Kasumi-1 (cell line): ENCODE results near the gene LSM14A.
A peak's percentile ranks its signal among the peaks of the same experiment; 100 is the strongest.
"Not testable (repeated sequence)": the region's sequence is repeated elsewhere in the genome, so short reads cannot be mapped to it uniquely, and the experiment has no call there.

Source experiments
- DNase-seq, 2 experiments: peaks; one replicate each; lab custom pipeline; 2025; lab: John Stamatoyannopoulos, UW

The LSM14A gene

GRCh38 chr19:34189917-34190425, 17.7 kb downstream of the LSM14A start:
- no peak for DNase-seq

GRCh38 chr19:34191355-34191962, 19.2 kb downstream of the LSM14A start:
- no peak for DNase-seq

GRCh38 chr19:34193439-34193838, 21.1 kb downstream of the LSM14A start:
- no peak for DNase-seq

- no peak for DNase-seq
These were observed 21.6 kb downstream of the LSM14A start for GRCh38 chr19:34193876-34194275.

DNA sequence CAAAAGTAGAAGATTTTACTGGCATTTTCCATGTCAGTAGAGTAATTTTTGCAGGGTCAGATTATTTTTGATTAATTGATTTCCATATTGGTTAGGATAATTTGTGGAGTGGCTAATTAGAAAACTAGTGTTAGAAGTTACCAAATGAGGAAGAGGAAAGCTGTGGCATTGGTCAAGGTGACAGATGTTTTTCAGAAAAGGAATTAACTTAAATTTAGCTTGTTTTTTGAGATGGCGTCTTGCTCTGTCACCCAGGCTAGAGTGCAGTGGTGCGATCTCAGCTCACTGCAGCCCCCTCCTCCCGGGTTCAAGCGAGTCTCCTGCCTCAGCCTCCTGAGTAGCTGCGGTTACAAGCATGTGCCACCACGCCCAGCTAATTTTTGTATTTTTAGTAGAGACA, 28.8 kb downstream of the LSM14A start:
- DNase-seq, result no peak

DNA sequence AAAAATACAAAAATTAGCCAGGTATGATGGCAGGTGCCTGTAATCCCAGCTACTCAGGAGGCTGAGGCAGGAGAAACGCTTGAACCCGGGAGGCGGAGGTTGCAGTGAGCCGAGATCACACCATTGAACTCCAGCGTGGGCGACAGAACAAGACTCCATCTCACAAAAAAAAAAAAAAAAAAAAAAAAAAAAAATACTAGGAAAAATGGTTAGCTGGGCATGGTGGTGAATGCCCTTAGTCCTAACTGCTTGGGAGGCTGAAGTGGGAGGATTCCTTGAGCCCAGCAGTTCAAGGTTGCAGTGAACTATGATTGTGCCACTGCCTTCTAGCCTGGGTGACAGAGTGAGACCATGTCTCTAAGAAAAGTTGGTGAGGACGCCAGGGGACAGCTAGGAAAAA, 33.0 kb downstream of the LSM14A start:
- DNase-seq, result not testable (repeated sequence)

DNA sequence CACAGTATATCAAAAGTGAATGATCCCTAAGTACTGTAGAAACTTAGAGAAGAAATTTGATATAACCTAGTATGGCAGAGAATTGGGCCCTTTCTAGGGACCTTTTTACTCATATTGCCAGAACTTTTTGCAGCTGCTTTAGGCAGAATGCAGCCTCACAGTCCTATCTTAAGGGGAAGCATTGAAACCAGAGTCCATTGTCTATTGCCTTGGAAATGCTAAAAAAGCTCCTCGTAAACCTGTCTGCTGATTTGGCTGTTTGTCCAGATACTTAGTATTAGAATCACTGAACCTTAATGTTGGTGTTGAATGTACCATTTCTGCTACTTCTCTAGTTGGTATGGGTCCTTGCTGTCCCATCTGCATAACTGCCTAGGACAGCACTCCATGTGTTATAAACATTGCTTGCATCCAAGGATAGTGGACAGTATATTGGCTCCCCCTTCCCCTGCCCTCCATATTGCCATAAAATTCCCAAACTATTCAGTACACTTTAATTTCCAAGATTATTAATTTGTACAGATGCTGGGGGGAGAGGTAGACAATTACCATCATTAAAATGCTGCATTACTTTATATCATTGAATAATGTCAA, 36.1 kb downstream of the LSM14A start:
- DNase-seq, result no peak

DNA sequence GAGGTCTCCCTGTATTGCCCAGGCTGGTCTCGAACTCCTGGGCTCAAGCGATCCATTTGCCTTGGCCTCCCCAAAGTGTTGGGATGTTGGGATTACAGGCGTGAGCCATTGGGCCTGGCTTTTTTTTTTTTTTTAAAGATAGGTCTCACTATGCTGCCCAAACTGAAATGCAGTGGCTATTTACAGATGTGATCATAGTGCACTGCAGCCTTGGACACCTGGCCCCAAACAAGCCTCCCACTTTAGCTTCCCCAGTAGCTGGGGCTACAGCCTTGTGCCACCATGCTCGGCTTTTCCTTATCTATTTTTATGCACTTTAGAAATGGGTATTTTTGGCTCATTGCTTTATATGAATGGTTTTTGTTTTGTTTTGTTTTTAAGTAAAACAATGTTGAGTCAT, 37.4 kb downstream of the LSM14A start:
- no peak for DNase-seq

DNA sequence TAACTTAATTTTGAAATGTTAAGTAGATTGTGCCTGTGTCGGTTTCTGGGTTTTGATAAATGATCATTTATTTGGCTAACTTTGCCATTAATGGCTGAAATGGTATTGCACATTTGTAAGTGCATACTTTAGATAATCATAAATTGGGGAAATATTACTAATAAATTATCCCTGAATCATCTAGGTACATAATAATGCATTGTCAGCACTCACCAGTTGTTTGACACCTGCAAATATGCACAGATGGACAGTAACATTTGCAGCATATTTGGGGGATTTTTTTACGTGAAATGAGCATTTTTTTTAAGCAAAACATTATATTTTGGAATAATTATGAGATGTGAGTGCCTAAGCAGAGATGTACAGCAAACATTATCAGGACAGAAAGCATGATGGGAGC, 41.0 kb downstream of the LSM14A start:
- DNase-seq, result no peak

GRCh38 chr19:34214040-34214439, 41.7 kb downstream of the LSM14A start:
- DNase-seq, result no peak

DNA sequence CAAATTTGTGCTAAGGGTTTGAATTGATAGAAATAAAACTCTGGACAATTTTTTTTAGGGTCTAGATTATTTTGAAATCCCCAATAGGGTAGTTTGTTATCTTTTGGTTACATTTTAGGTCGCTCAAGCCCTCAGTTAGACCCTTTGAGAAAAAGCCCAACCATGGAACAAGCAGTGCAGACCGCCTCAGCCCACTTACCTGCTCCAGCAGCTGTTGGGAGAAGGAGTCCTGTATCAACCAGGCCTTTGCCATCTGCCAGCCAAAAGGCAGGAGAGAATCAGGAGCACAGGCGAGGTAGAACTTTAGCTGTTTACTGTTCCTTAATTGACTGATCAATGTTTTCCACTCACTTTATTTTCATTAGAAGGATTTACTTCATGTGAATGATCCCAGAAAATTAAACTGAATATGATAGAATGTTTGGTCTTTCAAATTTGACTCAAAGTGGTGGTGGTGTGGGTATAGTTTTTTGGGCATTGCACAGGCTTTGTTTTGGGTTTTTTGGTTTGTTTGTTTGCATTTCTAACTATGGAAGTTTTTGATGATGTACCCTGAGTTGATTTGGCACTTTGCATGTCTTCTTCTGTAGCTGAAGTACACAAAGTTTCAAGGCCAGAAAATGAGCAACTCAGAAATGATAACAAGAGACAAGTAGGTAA, 42.8 kb downstream of the LSM14A start:
- no peak for DNase-seq

DNA sequence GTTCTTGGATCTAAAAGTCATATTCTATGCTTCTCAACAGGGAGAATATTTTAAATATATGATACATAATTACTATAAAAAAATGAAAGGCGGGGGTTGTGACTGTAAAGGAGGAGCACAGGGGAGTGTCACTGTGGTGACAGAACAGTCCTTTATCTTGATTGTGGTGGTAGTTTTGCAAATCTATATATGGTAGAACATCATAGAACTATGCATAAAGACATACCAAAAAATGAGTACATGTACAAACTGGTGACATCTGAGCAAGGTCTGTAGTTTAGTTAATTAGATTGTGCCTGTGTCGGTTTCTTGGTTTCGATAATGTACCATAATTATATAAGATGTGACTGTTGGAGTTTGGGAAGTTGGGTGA, 43.3 kb downstream of the LSM14A start:
- DNase-seq, result no peak

- not testable (repeated sequence) for DNase-seq
These were observed 44.5 kb downstream of the LSM14A start for GRCh38 chr19:34216745-34217219.

- no peak for DNase-seq
These were observed 45.9 kb downstream of the LSM14A start for GRCh38 chr19:34217952-34218817.

GRCh38 chr19:34218818-34219164, 46.5 kb downstream of the LSM14A start:
- no peak for DNase-seq

GRCh38 chr19:34220472-34221063, 48.3 kb downstream of the LSM14A start:
- DNase-seq, result peak; percentile 53 to 68

DNA sequence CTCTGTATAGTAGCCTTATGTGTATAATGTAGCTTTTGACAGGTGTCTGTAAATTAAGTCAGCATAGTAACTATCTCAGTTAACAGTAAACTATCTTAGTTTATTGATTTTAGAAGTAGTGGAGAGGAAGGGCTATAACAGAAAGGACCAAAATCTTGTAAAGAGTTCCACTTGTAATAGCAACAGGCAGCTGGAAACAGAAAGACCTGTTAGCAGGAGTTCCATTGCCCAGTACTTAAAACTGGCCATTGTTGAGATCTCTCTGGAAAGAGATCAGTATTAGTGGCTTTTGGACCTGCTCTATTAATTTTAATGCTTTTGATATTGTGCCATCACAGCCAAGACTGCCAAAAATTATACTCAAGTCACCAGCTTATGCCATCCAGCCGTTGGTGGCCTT, 50.1 kb downstream of the LSM14A start:
- DNase-seq, result no peak

DNA sequence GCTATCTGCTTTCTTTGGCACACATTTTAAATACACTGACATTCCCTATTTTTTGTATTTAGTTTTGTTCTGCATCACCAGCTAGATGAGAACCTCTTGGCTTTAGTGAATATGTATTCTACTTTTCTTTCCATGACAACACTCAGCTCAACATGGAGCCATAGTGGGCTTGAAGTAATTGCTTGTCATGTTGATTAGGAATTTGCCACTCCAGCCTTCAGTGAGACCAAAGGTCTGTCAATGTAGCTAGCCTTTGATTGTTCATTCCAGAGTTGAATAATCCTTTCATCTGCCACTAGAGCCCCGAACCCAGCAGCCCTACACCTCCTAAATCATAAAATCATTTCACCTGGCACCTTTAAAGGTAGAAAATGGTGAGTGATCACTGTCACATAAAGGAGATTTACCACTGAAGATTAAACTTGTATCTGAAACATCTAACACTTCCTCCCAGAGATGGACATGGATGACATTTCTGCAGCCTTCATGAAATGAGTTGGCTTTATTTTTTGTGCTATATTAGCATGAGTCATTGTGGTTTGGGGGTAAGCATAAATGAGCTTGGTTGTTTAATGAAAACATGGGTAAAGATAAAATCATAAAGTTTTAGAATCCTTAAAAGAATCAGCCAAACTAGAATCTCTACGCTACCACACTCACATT, 52.8 kb downstream of the LSM14A start:
- DNase-seq, result no peak

DNA sequence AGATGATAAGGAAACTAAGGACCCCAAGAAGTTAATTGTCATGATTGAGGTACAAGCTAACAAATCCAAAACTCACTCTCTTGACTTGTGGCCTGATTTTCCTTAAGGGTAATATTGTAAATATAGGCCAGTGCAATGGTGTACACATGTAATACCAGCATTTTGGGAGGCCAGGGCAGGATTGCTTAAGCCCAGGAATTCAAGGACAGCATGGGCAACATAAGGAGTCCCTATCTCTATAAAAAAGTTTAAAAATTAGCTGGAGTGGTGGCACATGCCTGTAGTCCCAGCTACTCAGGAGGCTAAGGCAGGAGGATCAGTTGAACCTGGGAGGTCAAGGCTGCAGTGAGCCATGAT, 53.3 kb downstream of the LSM14A start:
- no peak for DNase-seq

DNA sequence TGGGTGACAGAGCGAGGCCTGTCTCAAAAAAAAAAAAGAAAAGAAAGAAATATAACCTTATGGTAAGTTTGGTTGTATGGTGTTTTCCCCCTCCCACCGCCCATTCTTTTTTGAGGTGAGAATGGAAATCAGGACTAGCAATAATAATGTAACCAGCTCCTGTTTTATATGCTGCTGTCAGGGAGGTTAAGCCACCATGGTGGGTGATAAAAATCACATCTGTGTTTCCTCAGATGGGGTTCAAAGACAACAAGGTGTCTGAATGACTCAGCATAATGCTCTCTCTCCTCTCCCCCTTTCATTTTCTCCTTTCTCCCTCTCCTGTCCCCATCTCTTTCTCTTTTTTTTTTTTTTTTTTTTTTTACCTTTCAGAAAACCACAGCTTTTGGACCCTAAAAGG, 53.7 kb downstream of the LSM14A start:
- DNase-seq, result no peak

DNA sequence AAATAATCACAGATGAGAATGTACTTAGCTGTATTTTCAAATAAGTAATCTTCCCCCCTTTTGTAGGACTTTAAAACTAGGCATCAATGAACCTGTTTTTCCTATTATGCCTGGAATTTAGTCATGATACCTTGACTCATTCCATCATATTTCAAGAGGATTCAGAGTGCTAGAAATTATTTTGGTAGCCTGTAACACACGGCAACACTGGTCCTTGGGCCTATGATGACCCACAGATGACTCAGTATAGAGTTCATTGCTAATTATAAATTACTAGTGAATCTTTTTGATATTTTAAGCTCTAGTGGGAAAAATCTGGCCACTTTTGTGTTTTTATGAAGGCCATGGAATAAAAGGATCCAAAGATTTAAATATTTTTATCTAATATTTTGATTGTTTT, 56.0 kb downstream of the LSM14A start:
- DNase-seq, result no peak

- DNase-seq, result no peak
These were observed 56.5 kb downstream of the LSM14A start for GRCh38 chr19:34228762-34229161.
